Vagina (tissue), 2 donors: ENCODE results near the gene CBR3.

Experiments
- CTCF ChIP-seq, 3 experiments: fragments of 450-650 bp in 2 of 3; fragments of 200-600 bp in 1 of 3; sonication (generic) in 1 of 3; IDR thresholded peaks; one replicate each; pipeline ENCODE4 v1.5.1; 2017 to 2019; ENCODE audit warnings: antibody characterized with exemption in 3 of 3, mild to moderate bottlenecking in 2 of 3, moderate library complexity in 2 of 3
- POLR2A ChIP-seq, 2 donors: fragments of 450-650 bp; IDR thresholded peaks; one replicate each; pipeline ENCODE4 v1.6.1; 2017; ENCODE audit warnings: antibody characterized with exemption in 2 of 2, mild to moderate bottlenecking in 2 of 2, moderate library complexity in 2 of 2
- POLR2AphosphoS5 ChIP-seq, 2 donors: sonication (generic); formaldehyde crosslinking; IDR thresholded peaks; one replicate each; pipeline ENCODE4 v1.9.0; 2017; ENCODE audit warnings: antibody characterized with exemption in 2 of 2, mild to moderate bottlenecking in 2 of 2, low read depth in 1 of 2; ENCODE audit not compliant: insufficient read depth in 1 of 2

- no peak for TF ChIP-seq CTCF (IDR thresholded peaks at IDR 0.05)
- TF ChIP-seq POLR2A (IDR thresholded peaks at IDR 0.05), result no peak
- TF ChIP-seq POLR2AphosphoS5 (IDR thresholded peaks at IDR 0.05; ENCODE audit: insufficient read depth in 1 of 2, low read depth in 1 of 2), result no peak
These were observed 7.5 kb upstream of the CBR3 start for GRCh38 chr21:36127250-36127904.
